IMR-90 (cell line): ENCODE data around the gene ADAMTS9. TPM values are rescaled to one million over a fixed set of nuclear protein-coding genes. Genes with fewer than 3 reads are reported as not detected.

Experiments
- ATAC-seq: fragments of 200-7000 bp; cut with Tn5 transposase; 2 replicates; pipeline ENCODE4 v1.9.1; 2020; ENCODE audit warnings: low read depth, mild to moderate bottlenecking, moderate library complexity
- BruUV-seq: library from RNA; stranded (reverse); fragments of 400-500 nt; replicated peaks from 2 replicates; lab custom pipeline; 2021; lab: Mats Ljungman, UMichigan
- CTCF ChIA-PET: fragments of 300-600 bp; formaldehyde crosslinking; extraction: SDS; loops from one replicate; lab custom pipeline; 2021; ENCODE audit warnings: antibody characterized with exemption; lab: Yijun Ruan, JAX
- POLR2A ChIA-PET: fragments of 300-600 bp; sonication (Branson Sonifier 250); formaldehyde crosslinking; loops from one replicate; lab custom pipeline; 2022; ENCODE audit warnings: antibody characterized with exemption; ENCODE audit not compliant: unreplicated experiment; lab: Charles Lee
- DNase-seq: peaks from one replicate; pipeline ENCODE4 v3.0.0; 2013
- H2AFZ ChIP-seq: replicated peaks from 2 replicates; pipeline ENCODE3; 2013; ENCODE audit warnings: low read length, mild to moderate bottlenecking; ENCODE audit not compliant: poor library complexity
- H2AK5ac ChIP-seq: 2 replicates; pipeline ENCODE4 v1.6.1; 2013; ENCODE audit warnings: low read depth, low read length, inconsistent platforms
- H2AK9ac ChIP-seq: replicated peaks from 2 replicates; pipeline ENCODE3; 2013; ENCODE audit warnings: mild to moderate bottlenecking, low read depth, low read length, moderate library complexity; ENCODE audit not compliant: poor library complexity
- H2BK120ac ChIP-seq: 2 replicates; pipeline ENCODE4 v1.6.1; 2013; ENCODE audit warnings: low read depth, low read length, inconsistent platforms
- H2BK15ac ChIP-seq: 3 replicates; pipeline ENCODE4 v1.6.1; 2013; ENCODE audit warnings: low read depth, low read length, inconsistent platforms
- H2BK20ac ChIP-seq: 2 replicates; pipeline ENCODE4 v1.6.1; 2013; ENCODE audit warnings: low read depth, mild to moderate bottlenecking, inconsistent platforms, low read length, moderate library complexity
- H2BK5ac ChIP-seq: 2 replicates; pipeline ENCODE4 v1.6.1; 2013; ENCODE audit warnings: mild to moderate bottlenecking, low read depth, low read length, inconsistent platforms; ENCODE audit not compliant: poor library complexity, severe bottlenecking
- H3K14ac ChIP-seq: replicated peaks from 2 replicates; pipeline ENCODE4 v1.6.1; 2013; ENCODE audit warnings: low read depth, low read length, inconsistent platforms
- H3K18ac ChIP-seq: 2 replicates; pipeline ENCODE4 v1.6.1; 2013; ENCODE audit warnings: low read depth, low read length, control low read depth
- H3K23ac ChIP-seq: 2 replicates; pipeline ENCODE4 v1.6.1; 2013; ENCODE audit warnings: low read depth, low read length, inconsistent platforms
- H3K27ac ChIP-seq: 2 replicates; pipeline ENCODE4 v1.5.1; 2013; ENCODE audit warnings: mild to moderate bottlenecking, control low read depth, low read length; ENCODE audit not compliant: insufficient read depth
- H3K27me3 ChIP-seq: 2 replicates; pipeline ENCODE4 v1.6.1; 2013; ENCODE audit warnings: low read length; ENCODE audit not compliant: control insufficient read depth, insufficient read depth
- H3K36me3 ChIP-seq: 2 replicates; pipeline ENCODE4 v1.6.1; 2013; ENCODE audit warnings: low read length, mixed read lengths; ENCODE audit not compliant: control insufficient read depth, insufficient read depth
- H3K4ac ChIP-seq: 2 replicates; pipeline ENCODE4 v1.6.1; 2013; ENCODE audit warnings: low read depth, low read length, inconsistent platforms
- H3K4me1 ChIP-seq: 2 replicates; pipeline ENCODE4 v1.6.1; 2013; ENCODE audit warnings: low read length, mixed read lengths; ENCODE audit not compliant: control insufficient read depth, insufficient read depth
- H3K4me2 ChIP-seq: 2 replicates; pipeline ENCODE4 v1.6.1; 2013; ENCODE audit warnings: low read depth, mild to moderate bottlenecking, control low read depth, low read length, moderate library complexity
- H3K4me3 ChIP-seq: 2 replicates; pipeline ENCODE4 v1.5.1; 2013; ENCODE audit warnings: low read depth, mild to moderate bottlenecking, control low read depth, low read length, moderate library complexity; ENCODE audit not compliant: insufficient read depth
- H3K56ac ChIP-seq: 2 replicates; pipeline ENCODE4 v1.6.1; 2013; ENCODE audit warnings: low read length, inconsistent platforms; ENCODE audit not compliant: insufficient read depth; ENCODE audit errors: extremely low read depth
- H3K79me1 ChIP-seq, 2 experiments: 2 replicates each; pipeline ENCODE4 v1.6.1; 2013; ENCODE audit warnings: low read length in 2 of 2, inconsistent platforms in 1 of 2, low read depth in 1 of 2
- H3K9ac ChIP-seq: 2 replicates; pipeline ENCODE4 v1.6.1; 2013; ENCODE audit warnings: low read depth, low read length, control low read depth
- H3K9me1 ChIP-seq: 2 replicates; pipeline ENCODE4 v1.6.1; 2013; ENCODE audit warnings: low read length, inconsistent platforms; ENCODE audit not compliant: insufficient read depth
- H3K9me3 ChIP-seq: 2 replicates; pipeline ENCODE4 v1.6.1; 2013; ENCODE audit warnings: low read length; ENCODE audit not compliant: control insufficient read depth, insufficient read depth
- H4K20me1 ChIP-seq: 2 replicates; pipeline ENCODE4 v1.6.1; 2013; ENCODE audit warnings: low read length, inconsistent platforms; ENCODE audit not compliant: insufficient read depth
- H4K5ac ChIP-seq: 2 replicates; pipeline ENCODE4 v1.6.1; 2013; ENCODE audit warnings: mild to moderate bottlenecking, low read depth, low read length, control low read depth
- H4K8ac ChIP-seq, 2 experiments: 2 replicates each; pipeline ENCODE4 v1.6.1; 2013; ENCODE audit warnings: low read depth in 2 of 2, low read length in 2 of 2, control low read depth in 1 of 2, inconsistent platforms in 1 of 2
- H4K91ac ChIP-seq: 2 replicates; pipeline ENCODE4 v1.6.1; 2013; ENCODE audit warnings: low read depth, low read length, inconsistent platforms; ENCODE audit not compliant: insufficient read depth
- BHLHE40 ChIP-seq: fragments of 150-350 bp; IDR thresholded peaks from 2 replicates; pipeline ENCODE4 v1.6.1; 2016; ENCODE audit warnings: mild to moderate bottlenecking, low read depth, low read length
- CEBPB ChIP-seq: IDR thresholded peaks from 2 replicates; pipeline ENCODE4 v1.6.1; 2012; ENCODE audit warnings: low read depth, low read length, improper control_type of control experiment
- CHD1 ChIP-seq: IDR thresholded peaks from 2 replicates; pipeline ENCODE4 v1.6.1; 2012; ENCODE audit warnings: low read depth, low read length, improper control_type of control experiment
- ELK1 ChIP-seq: fragments of 150-350 bp; IDR thresholded peaks from 2 replicates; pipeline ENCODE4 v1.6.1; 2016; ENCODE audit warnings: low read depth, mild to moderate bottlenecking, low read length, moderate library complexity, borderline replicate concordance
- FOS ChIP-seq: fragments of 150-350 bp; IDR thresholded peaks from 2 replicates; pipeline ENCODE4 v1.6.1; 2016; ENCODE audit warnings: low read depth, low read length
- MAFK ChIP-seq: IDR thresholded peaks from 2 replicates; pipeline ENCODE4 v1.6.1; 2012; ENCODE audit warnings: low read depth, low read length, improper control_type of control experiment
- MAZ ChIP-seq: IDR thresholded peaks from 2 replicates; pipeline ENCODE4 v1.6.1; 2012; ENCODE audit warnings: low read depth, mild to moderate bottlenecking, low read length, improper control_type of control experiment, moderate library complexity, borderline replicate concordance
- POLR2A ChIP-seq: IDR thresholded peaks from 2 replicates; pipeline ENCODE4 v1.6.1; 2012; ENCODE audit warnings: mild to moderate bottlenecking, low read depth, low read length
- RFX5 ChIP-seq: IDR thresholded peaks from 2 replicates; pipeline ENCODE4 v1.8.0; 2012; ENCODE audit warnings: low read depth, mild to moderate bottlenecking, low read length, moderate library complexity
- SMC3 ChIP-seq: fragments of 150-350 bp; IDR thresholded peaks from 2 replicates; pipeline ENCODE4 v1.6.1; 2016; ENCODE audit warnings: low read depth, mild to moderate bottlenecking, antibody characterized with exemption, low read length, moderate library complexity
- WGBS, 2 experiments: methylation state at CpG; one replicate each; pipeline versions ENCODE4 v1.1.5 to v1.1.7; 2013; ENCODE audit warnings: missing lambda C conversion rate in 2 of 2; ENCODE audit not compliant: insufficient read length in 1 of 2; ENCODE audit errors: extremely low coverage in 2 of 2; 5-methylcytosine and 5-hydroxymethylcytosine counted together
- dilution Hi-C: fragments of 300-500 bp; cut with HindIII; formaldehyde crosslinking; loops from one replicate; pipeline ENCODE4 v1.14.3; 2018; ENCODE audit warnings: low sequenced_read_pairs; ENCODE audit not compliant: unreplicated experiment
- in situ Hi-C: fragments of 300-500 bp; cut with MboI; formaldehyde crosslinking; loops from 3 replicates; pipeline ENCODE4 v1.14.3; 2019; ENCODE audit warnings: low sequenced_read_pairs, inconsistent platforms, mixed read lengths
- intact Hi-C: fragments of 100-400 bp; cut with micrococcal nuclease; formaldehyde crosslinking; loops from 2 replicates; pipeline ENCODE4 v1.10.0; 2022
- polyA plus RNA-seq, 3 experiments: library from polyadenylated mRNA; depleted of rRNA; stranded (reverse); fragments of >200 nt; gene quantifications; 2 replicates each; pipeline ENCODE4 v1.2.3, GENCODE V29; 2012; ENCODE audit warnings: low replicate concordance in 1 of 3
- total RNA-seq: library from RNA; depleted of rRNA; stranded (reverse); fragments of >200 nt; gene quantifications from 2 replicates; pipeline ENCODE4 v1.2.3, GENCODE V29; 2012

Gene ADAMTS9
- total and polyA plus RNA-seq, 2 of the 4 experiments (the other 2 are of a cell fraction), result 0.55 to 1.1 TPM

- Histone ChIP-seq H3K36me3 (peaks cover 8% of the 10 kb centered on the region), H2BK20ac (no peak overlapping the region), H2AK9ac (no peak overlapping the region), H3K27ac (no peak overlapping the region), H3K4ac (no peak overlapping the region), H4K8ac (no peak overlapping the region), H2BK15ac (no peak overlapping the region), H2AFZ (no peak overlapping the region), H4K91ac (no peak overlapping the region), H3K9me1 (no peaks in the 10 kb centered on the region), H2AK5ac (no peak overlapping the region), H3K14ac (no peak overlapping the region), H3K9ac (no peak overlapping the region), H3K4me2 (no peak overlapping the region), H3K9me3 (0 out of 2 replicates have a peak, but pooled peaks cover 2% of the 10 kb centered on the region), H3K4me1 (no peaks in the 10 kb centered on the region), H3K18ac (no peak overlapping the region), H3K4me3 (no peak overlapping the region), H2BK5ac (no peak overlapping the region), H4K5ac (no peak overlapping the region), H3K27me3 (no peaks in the 10 kb centered on the region), H3K23ac (no peak overlapping the region), H3K56ac (no peak overlapping the region), H4K20me1 (no peaks in the 10 kb centered on the region), H2BK120ac (no peak overlapping the region), H3K79me1 (no peaks in the 10 kb centered on the region)
- BruUV-seq, result no TSS peak
- intact Hi-C loops (no loop called here), in situ Hi-C loops (no loop called here), dilution Hi-C loops (no loop called here)
- 0% methylated on average over 1 of the region's 8 CpGs; no CpG with 5 or more reads in 1 of the 2 experiments for WGBS, 2 experiments
- ChIA-PET CTCF (no interaction called here), POLR2A (no interaction called here)
- DNase-seq (no peak), ATAC-seq (no peak)
- TF ChIP-seq MAFK (no peak), SMC3 (no peak), POLR2A (no peak), RFX5 (no peak), MAZ (no peak), ELK1 (no peak), BHLHE40 (no peak), CEBPB (no peak), FOS (no peak), CHD1 (no peak)
Observed at GRCh38 chr3:64621726-64622395, 65.9 kb downstream of the ADAMTS9 start.
